PFSK-1 (cell line): ENCODE results near the gene ADSL.

ENCODE experiments used
- FOXP2 ChIP-seq: optimal IDR thresholded peaks from 2 replicates; pipeline ENCODE3; 2011; ENCODE audit warnings: borderline replicate concordance, control low read depth, inconsistent platforms; ENCODE audit not compliant: insufficient read depth; ENCODE audit errors: extremely low read length, extremely low read depth
- POLR2AphosphoS5 ChIP-seq: IDR thresholded peaks from 2 replicates; pipeline ENCODE4 v1.6.1; 2012; ENCODE audit warnings: low read depth, mild to moderate bottlenecking, control low read depth, low read length, moderate library complexity
- REST ChIP-seq, 2 experiments: IDR thresholded peaks; 2 replicates each; pipeline versions ENCODE4 v1.6.1 to v1.8.0; 2011 to 2012; ENCODE audit warnings: low read depth in 2 of 2, low read length in 2 of 2, control low read depth in 1 of 2, inconsistent platforms in 1 of 2, mild to moderate bottlenecking in 1 of 2, moderate library complexity in 1 of 2; ENCODE audit not compliant: insufficient read depth in 1 of 2
- SIN3A ChIP-seq: IDR thresholded peaks from 2 replicates; pipeline ENCODE4 v1.6.1; 2012; ENCODE audit warnings: mild to moderate bottlenecking, low read length, moderate library complexity, borderline replicate concordance; ENCODE audit not compliant: insufficient read depth
- TAF1 ChIP-seq: IDR thresholded peaks from 2 replicates; pipeline ENCODE4 v1.6.1; 2012; ENCODE audit warnings: low read length, control low read depth, borderline replicate concordance; ENCODE audit not compliant: insufficient read depth

The ADSL gene

GRCh38 chr22:40397396-40397795 is 51.1 kb downstream of the ADSL start:
- no peak for TF ChIP-seq REST (IDR thresholded peaks at IDR 0.05; ENCODE audit: insufficient read depth in 1 of 2, low read depth in 2 of 2, low read length in 2 of 2)
- TF ChIP-seq TAF1, result no peak
- no peak for TF ChIP-seq SIN3A
- TF ChIP-seq FOXP2, result no peak
- no peak for TF ChIP-seq POLR2AphosphoS5

- no peak for TF ChIP-seq SIN3A
- TF ChIP-seq TAF1, result no peak
- no peak for TF ChIP-seq FOXP2
- TF ChIP-seq POLR2AphosphoS5, result no peak
- no peak for TF ChIP-seq REST (IDR thresholded peaks at IDR 0.05; ENCODE audit: insufficient read depth in 1 of 2, low read depth in 2 of 2, low read length in 2 of 2)
These were observed 53.3 kb downstream of the ADSL start for GRCh38 chr22:40399621-40400020.

GRCh38 chr22:40400159-40400558 is 53.9 kb downstream of the ADSL start:
- TF ChIP-seq TAF1 (no peak), SIN3A (no peak), FOXP2 (no peak), POLR2AphosphoS5 (no peak), REST (IDR thresholded peaks at IDR 0.05; ENCODE audit: insufficient read depth in 1 of 2, low read depth in 2 of 2, low read length in 2 of 2) (no peak)

- no peak for TF ChIP-seq SIN3A
These were observed 55.2 kb downstream of the ADSL start for GRCh38 chr22:40401532-40401931.

- TF ChIP-seq REST (IDR thresholded peaks at IDR 0.05; ENCODE audit: insufficient read depth in 1 of 2, low read depth in 2 of 2, low read length in 2 of 2) (no peak), TAF1 (no peak), FOXP2 (no peak), POLR2AphosphoS5 (no peak), SIN3A (no peak)
These were observed 55.7 kb downstream of the ADSL start for GRCh38 chr22:40401981-40402406.
